Measurements from ENCODE around the gene TGOLN2. TPM values are rescaled to one million over a fixed set of nuclear protein-coding genes. Genes with fewer than 3 reads are reported as not detected.

TGOLN2 gene
- total RNA-seq, 4 donors from 2014 or later: 114 to 169 (median 151) TPM

DNA sequence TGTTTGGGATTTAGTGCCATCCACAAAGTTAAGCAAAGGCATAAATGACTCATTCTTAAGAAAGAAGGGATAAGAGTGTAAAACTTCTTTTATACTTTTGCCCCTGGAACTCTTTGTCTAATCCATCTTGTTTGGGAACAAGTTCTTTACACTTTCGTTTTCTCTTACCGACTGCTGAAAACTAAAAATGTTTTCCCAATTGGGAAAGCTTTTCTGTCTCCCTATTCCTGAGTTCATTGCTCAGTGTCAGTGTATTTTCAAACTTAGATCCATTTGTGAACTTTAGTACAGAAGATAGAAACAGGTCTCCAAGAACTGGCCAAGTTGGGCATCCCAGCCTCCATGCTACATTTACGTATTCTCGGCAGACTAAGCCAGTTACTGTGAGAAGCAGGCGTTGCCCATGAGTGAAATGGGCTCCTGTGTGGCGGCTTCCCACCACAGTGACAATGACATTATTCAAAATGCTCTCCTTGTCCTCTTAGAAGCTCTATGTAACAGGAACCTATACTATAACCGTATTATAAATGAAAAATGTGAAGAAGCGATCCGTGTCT is 51.7 kb downstream of the TGOLN2 start:
- TF ChIP-seq, protein P1, sequence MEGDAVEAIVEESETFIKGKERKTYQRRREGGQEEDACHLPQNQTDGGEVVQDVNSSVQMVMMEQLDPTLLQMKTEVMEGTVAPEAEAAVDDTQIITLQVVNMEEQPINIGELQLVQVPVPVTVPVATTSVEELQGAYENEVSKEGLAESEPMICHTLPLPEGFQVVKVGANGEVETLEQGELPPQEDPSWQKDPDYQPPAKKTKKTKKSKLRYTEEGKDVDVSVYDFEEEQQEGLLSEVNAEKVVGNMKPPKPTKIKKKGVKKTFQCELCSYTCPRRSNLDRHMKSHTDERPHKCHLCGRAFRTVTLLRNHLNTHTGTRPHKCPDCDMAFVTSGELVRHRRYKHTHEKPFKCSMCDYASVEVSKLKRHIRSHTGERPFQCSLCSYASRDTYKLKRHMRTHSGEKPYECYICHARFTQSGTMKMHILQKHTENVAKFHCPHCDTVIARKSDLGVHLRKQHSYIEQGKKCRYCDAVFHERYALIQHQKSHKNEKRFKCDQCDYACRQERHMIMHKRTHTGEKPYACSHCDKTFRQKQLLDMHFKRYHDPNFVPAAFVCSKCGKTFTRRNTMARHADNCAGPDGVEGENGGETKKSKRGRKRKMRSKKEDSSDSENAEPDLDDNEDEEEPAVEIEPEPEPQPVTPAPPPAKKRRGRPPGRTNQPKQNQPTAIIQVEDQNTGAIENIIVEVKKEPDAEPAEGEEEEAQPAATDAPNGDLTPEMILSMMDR (IDR thresholded peaks at IDR 0.05; ENCODE audit: low read depth): no peak

DNA sequence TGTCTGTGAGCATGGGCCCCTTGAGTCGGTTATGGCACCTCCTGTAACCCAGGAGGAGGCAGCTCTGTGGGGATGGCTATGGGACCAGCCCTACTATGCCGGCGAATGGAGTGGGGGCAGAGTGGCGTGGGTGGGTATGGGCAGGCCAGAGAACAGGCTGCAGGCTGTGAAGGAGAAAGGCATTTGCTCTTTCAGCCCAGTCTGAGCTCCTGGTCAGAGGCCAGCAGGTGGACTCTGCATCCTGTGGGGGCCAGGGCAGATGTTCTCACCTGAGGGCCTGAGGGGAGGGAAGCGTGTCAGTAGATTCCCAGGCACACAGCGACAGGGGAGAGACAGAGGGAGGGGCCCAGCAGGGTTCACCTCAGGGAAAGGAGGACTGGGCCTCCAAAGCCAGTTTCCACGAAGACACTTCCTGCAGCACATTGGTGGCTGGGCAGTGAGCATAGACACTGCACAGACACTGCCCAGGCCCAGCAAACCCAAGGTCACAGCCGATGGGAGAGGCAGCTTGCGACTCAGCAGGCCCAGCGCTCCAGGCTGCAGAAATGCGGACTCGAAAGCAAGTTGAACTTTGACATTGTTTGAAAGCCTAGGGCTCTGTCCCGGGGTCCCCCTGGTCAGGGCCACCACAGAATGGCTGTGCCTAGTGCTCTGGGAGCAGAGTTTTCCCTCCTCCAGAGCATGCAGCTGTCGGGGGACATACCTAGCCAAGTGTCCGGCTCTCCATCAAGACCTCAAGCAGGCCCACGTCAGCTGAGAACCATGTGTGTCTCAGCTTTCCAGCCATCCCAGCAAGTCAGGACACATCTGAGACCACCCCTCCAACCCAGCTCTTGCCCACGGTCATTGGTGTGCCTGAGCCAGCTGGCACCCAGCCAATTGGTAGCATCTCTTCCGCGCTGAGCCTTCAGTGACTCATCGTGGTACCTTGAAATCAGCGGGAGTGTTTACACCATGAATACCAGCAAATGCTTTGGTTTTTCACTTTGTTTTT is 53.8 kb downstream of the TGOLN2 start:
- TF ChIP-seq, protein P1 (IDR thresholded peaks at IDR 0.05; ENCODE audit: low read depth): no peak

DNA sequence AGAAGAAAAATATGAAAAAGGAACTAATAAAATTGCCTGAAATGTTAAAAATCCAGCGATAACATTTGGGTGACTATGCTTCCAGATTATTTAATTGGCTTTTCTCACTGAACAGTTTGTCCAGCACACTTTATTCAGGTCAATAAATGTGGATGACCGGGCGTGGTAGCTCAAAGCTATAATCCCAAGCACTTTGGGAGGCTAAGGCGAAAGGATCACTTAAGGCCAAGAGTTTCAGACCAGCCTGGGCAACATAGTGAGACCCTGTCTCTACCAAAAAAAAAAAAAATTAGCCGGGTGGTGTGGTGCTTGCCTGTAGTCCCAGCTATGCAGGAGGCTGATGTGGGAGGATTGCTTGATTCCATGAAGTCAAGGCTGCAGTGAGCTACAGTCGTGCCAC is 55.4 kb downstream of the TGOLN2 start:
- TF ChIP-seq, protein P1 (IDR thresholded peaks at IDR 0.05; ENCODE audit: low read depth): no peak

DNA sequence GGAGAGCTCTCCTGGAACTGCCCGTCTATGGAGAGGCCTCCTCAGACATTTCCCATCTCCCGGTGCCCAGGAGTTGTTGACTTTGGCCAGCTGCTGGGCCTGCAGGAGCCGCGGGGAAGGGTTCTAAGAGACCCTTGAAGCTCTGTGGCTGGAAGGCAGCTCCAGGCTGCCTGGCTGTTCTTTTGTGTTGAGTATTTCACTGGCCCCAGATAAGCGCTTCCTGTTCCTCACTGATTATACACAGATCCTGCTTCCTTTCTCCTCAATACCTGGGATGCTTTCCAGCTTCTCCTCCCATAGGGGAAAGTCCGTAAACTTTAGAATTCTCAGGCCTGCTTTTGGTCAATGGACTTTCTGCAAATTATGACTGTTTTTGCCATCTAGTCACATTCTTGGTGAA is 57.8 kb downstream of the TGOLN2 start:
- TF ChIP-seq, protein P1 (IDR thresholded peaks at IDR 0.05; ENCODE audit: low read depth): no peak

Small RNAs within 50 kb of the gene (small RNA-seq; reads per million reads assigned to genes)
- gene AC062037.1 (not detected), gene RF00019 (0.49 reads per million), gene RN7SL113P (not detected)

Other genes with a start within 250 kb of the TGOLN2 start
- gene TCF7L1, start 194.6 kb downstream of the TGOLN2 start, total RNA-seq: 10 to 100 TPM in 1 of 4 donors, 1 to 10 TPM in 3; 2.7 to 10.3 (median 8.2) TPM
- gene RETSAT, start 26.5 kb upstream of the TGOLN2 start, total RNA-seq: 100 to 1,000 TPM; 257 to 687 (median 392) TPM
- 100 to 1,000 TPM in 2 of 4 donors, 10 to 100 TPM in 2; 34.5 to 192 (median 88.3) TPM for gene ELMOD3, start 26.8 kb upstream of the TGOLN2 start, total RNA-seq
- 100 to 1,000 TPM in 2 of 4 donors, 10 to 100 TPM in 2; 80.7 to 616 (median 167) TPM for gene CAPG, start 82.4 kb upstream of the TGOLN2 start, total RNA-seq
- 1 to 10 TPM in 1 of 4 donors, not detected in 3; 2.8 TPM for gene SH2D6, start 90.7 kb upstream of the TGOLN2 start, total RNA-seq
- 100 to 1,000 TPM; 181 to 259 (median 219) TPM for gene MAT2A, start 211.2 kb upstream of the TGOLN2 start, total RNA-seq
- gene GGCX, start 233.5 kb upstream of the TGOLN2 start, total RNA-seq: 10 to 100 TPM; 26.5 to 53.3 (median 30.8) TPM
- 100 to 1,000 TPM in 1 of 4 donors, 10 to 100 TPM in 2, 1 to 10 TPM in 1; 6.2 to 140 (median 34.8) TPM for gene VAMP8, start 249.6 kb upstream of the TGOLN2 start, total RNA-seq

All from subcutaneous adipose tissue (tissue), 4 donors.